NCI-H524 treated with DMSO at 0.1 percent for 48 hours (cell line): ENCODE results near the gene FANK1.

Experiments used
- DNase-seq: peaks from one replicate; lab custom pipeline; 2025; lab: John Stamatoyannopoulos, UW

Gene FANK1

DNA sequence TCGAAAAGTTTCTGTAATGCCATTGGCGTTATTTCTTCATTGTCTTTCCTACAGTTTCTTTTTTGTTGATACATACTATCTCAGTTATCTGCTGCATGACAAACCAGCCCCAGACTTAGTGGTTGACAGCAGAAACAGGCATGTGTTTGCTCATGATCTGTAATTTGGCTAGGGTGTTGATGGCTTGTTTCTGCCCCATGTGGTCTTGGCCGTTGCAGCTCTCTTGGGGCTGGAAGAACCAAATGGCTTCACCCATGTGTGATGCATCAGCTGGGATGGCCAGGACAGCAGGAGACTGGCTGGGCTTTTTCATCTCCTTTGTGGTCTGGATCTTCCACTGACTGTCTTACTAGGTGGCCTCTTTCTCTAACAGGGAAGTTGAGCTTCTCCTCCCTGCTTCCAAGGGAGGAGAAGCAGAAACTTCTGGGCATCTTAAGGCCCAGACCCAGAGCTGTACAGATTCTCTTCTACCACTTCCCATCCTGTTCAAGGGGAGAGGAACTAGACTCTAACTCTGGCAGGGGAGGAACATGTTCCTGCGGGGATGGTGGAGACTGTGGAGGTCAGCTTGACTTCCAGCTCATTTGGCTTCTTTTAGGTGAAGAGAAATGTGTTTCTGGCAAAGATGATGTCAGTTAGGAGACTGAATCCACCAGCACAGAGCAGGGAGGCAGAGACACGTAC is 89.3 kb downstream of the FANK1 start:
- no peak for DNase-seq

- DNase-seq = no peak
Observed at GRCh38 chr10:125989791-125990190, 93.4 kb downstream of the FANK1 start.

DNA sequence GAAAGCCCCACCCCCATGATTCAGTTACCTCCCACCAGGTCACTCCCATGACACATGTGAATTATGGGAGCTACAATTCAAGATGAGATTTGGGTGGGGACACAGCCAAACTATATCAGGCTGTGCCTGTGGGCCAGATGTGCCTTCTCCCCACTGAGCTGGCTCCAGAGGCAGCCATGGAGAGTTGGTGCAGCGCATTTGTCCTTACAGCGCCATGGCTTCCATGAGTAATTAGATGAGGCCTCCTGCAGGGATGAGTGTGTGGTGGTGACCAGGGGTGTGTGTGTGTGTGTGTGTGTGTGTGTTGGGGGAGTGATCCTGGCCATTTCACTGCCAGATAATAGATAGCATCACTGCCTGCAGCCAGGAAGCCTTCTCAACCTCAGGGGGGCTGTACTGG is 94.6 kb downstream of the FANK1 start:
- DNase-seq = no peak

- DNase-seq = no peak
Observed at GRCh38 chr10:125991392-125991791, 95.0 kb downstream of the FANK1 start.

GRCh38 chr10:125992254-125992653 is 95.9 kb downstream of the FANK1 start:
- no peak for DNase-seq

GRCh38 chr10:125994601-125995000 is 98.2 kb downstream of the FANK1 start:
- DNase-seq = no peak

GRCh38 chr10:125995726-125996304 is 99.5 kb downstream of the FANK1 start:
- no peak for DNase-seq

GRCh38 chr10:125997586-125997985 is 101.2 kb downstream of the FANK1 start:
- DNase-seq = no peak

DNA sequence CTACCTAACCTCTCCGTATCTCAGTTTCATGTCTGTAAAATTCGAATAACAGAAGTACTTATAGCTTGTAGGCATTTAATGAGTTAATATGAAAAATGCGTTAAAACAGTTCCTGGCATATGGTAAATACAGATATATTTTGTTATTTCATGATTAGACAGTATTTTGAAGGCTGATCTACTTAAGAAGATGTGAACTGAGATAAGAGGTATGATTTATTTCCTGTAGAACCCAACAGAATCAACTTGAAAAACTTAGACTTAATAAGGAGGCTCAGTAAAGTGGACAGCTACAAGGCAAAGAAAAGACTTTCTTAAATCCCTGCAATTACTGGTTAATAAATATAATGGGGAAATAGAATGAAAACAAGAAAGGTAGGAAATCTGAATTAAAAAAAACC is 103.3 kb downstream of the FANK1 start:
- DNase-seq = no peak

GRCh38 chr10:126001576-126001975 is 105.2 kb downstream of the FANK1 start:
- no peak for DNase-seq

GRCh38 chr10:126004752-126005151 is 108.4 kb downstream of the FANK1 start:
- DNase-seq = no peak

DNA sequence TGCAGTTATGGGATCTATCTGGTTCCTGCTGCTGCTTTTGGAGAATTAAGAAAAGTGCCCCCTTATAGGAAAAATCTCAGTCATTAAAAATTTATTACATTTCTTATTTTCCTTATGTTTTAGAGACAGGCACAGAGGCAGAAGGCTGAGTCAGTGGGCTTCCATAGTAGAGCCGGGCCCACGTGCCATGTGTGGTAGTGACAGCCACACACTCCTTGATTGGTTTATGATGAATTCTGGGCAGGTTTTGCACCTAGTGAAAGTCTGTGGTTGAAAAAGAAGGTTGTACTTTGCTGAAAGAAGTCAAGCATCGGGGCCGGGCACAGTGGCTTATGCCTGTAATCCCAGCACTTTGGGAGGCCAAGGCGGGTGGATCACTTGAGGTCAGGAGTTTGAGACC is 109.9 kb downstream of the FANK1 start:
- DNase-seq = no peak

DNA sequence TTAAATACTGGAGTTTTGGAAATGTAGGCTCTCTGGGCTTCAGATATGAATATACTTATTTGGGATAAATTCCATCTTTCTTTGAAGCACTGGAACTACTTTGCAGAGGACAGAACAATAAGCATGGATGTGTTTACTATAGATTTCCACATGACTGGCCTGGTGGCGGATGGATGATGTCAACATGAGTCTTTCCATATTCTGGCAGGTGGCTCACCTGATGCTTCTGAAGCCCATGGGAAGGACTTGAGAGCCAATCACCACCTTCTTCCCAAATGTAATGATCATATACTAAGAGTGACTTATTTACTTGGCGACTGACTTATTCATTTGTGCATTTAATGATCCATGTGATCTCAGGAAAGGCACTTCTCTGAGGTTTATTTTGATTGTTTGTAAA is 110.5 kb downstream of the FANK1 start:
- no peak for DNase-seq

DNA sequence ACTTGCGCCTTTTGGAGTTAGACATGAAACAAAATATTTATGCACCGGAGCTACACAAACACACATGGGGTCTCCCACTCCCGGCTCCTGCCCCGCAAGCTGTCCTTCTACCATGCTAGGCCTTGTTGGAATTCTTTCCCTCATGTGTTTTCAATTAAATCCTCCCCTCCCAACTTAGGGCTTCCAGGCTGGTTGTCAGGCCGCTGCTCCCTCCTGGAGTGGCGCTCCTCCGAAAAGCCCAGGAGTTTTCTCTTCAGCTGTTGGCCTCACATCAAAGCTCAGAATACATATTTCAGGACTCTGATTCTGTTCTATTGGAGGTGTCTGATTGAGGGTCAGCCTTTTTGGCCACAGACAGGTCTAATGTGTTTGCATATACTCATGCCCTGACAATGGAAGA is 113.3 kb downstream of the FANK1 start:
- no peak for DNase-seq

DNA sequence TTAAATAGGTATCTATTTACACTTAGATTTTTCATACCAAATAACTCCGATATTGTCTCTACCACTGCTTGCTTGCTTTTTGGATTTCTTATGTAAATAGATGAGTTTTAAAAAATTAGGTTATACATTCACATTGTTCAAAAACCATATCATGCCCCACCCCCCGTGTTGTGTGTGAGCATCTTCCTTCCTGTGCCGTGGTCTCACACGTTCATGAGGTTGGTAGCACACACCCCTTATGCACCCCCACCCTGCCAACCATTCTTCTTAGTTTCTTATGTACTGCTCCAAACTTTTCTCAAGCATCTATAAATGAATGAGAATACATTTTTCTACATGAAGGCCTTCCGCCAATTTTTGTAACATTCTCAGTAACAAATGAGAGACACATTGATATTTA is 115.6 kb downstream of the FANK1 start:
- DNase-seq = no peak

- no peak for DNase-seq
Observed at GRCh38 chr10:126012485-126012884, 116.1 kb downstream of the FANK1 start.

GRCh38 chr10:126013489-126014281 is 117.3 kb downstream of the FANK1 start:
- DNase-seq = no peak

GRCh38 chr10:126014309-126014708 is 117.9 kb downstream of the FANK1 start:
- no peak for DNase-seq

GRCh38 chr10:126015413-126015812 is 119.0 kb downstream of the FANK1 start:
- no peak for DNase-seq

DNA sequence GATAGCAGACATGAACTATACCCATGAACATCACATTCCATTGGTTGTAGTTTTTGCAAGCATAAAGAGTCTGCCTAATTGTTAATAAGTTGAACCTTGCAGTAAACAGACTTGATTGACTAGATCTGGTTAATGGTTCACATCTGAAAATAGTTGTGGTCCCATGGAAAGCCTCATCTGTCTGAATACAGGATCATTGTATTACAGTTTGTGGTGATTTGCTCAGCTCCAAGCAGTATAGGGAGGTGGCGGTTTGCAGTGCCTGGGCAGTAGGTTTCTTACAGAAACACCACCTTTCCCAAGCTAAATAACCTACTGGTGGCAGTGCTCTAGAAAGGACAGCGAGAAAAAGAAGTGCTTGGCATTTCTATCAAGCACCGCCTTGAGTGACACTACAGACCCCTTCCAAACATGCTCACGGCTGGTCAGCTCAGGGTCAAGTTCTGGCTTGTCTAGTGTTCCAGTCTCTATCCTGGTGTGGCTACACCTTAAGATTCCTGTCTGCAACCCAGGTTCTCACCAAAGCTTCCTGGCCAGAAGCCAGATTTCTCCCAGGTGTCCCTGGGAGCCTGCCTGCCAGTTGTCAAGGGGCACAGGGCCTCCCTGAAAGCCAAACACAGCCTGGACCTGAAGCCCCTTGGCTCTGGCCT is 119.9 kb downstream of the FANK1 start:
- no peak for DNase-seq

DNA sequence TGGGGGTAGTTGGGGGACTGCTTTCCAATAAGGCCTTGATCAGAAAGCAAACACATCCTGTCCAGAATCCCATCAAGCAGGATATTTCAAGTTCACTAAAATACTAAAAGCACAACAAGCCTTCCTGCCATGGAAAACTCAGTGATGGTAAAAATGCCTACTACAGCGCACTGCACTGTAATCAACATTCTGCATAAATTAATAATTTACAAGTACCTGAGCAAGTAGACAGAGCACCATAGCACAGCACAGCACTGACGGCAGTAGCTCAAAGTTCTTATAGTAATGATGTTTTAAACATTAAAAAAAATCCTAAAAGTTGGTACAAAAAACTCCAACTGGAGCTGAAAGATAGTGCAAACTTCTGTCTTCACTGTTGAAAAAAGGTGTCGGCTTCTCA is 120.5 kb downstream of the FANK1 start:
- DNase-seq = no peak

DNA sequence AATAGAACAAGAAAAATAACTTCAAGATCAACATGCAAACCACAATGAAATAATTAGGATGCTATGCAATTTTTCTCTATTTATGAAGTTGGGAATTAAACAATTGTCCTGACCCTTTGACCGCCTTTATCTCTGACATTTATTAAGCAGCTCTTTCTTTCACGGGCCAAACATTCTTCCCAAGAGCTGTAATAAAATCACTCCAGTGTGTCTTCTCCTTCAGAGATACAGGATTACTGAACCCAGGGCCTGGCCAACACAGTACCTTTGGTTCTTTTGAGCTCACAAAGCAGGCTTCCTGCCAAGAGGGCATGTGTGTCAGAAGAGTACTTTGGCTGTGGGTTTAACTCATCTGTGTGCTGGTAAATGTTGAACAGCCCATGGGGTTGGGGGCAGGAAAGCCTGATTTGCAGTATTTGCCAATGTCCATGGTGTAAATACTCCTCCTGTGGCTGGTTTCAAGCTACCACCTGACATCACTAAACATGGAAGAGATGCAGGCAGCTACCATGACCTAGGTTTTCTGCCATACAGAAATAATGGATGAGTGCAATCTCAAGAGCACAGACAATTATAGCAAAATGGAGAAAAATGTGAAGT is 121.7 kb downstream of the FANK1 start:
- DNase-seq = no peak
